MM.1S (cell line): ENCODE results near the gene CALY.
"Not testable (repeated sequence)": the region's sequence is repeated elsewhere in the genome, so short reads cannot be mapped to it uniquely, and the experiment has no call there.

ENCODE experiments used
- CTCF ChIP-seq: fragments of 300-600 bp; sonication (generic); IDR thresholded peaks from 2 replicates; pipeline ENCODE4 v1.5.1; 2016; ENCODE audit warnings: antibody characterized with exemption, low read length, mixed read lengths
- EZH2 ChIP-seq: fragments of 300-600 bp; sonication (generic); optimal IDR thresholded peaks from 2 replicates; pipeline ENCODE3; 2017; ENCODE audit warnings: low read depth, mild to moderate bottlenecking, antibody characterized with exemption, low read length, mixed read lengths

- not testable (repeated sequence) for TF ChIP-seq CTCF, EZH2
These were observed 30.8 kb upstream of the CALY start for GRCh38 chr10:133367461-133367860.
